Activated CD4-positive, alpha-beta T cell treated with anti-CD3 and anti-CD28 coated beads for 1 hour (primary cell): ENCODE measurements around the gene ANKRD10.
"Not testable (repeated sequence)": the region's sequence is repeated elsewhere in the genome, so short reads cannot be mapped to it uniquely, and the experiment has no call there.

Experiments
- DNase-seq: peaks from one replicate; pipeline ENCODE4 v3.0.0-alpha.2; 2020

The ANKRD10 gene

GRCh38 chr13:110915057-110915873, at the start of gene ANKRD10:
Gene ANKRD10, minus strand, starts transcription at chr13:110915069. Its CDS starts 135 bp downstream, at chr13:110914934.
- peak; percentile 86 for DNase-seq

GRCh38 chr13:110964229-110965037, 49.6 kb upstream of the ANKRD10 start:
- DNase-seq, result no peak

GRCh38 chr13:110963554-110963970, 48.7 kb upstream of the ANKRD10 start:
- no peak for DNase-seq

GRCh38 chr13:110961959-110962358, 47.1 kb upstream of the ANKRD10 start:
- no peak for DNase-seq

GRCh38 chr13:110960204-110960603, 45.3 kb upstream of the ANKRD10 start:
- no peak for DNase-seq

- no peak for DNase-seq
Measured at GRCh38 chr13:110957931-110958330, 43.1 kb upstream of the ANKRD10 start.

GRCh38 chr13:110957181-110957884, 42.5 kb upstream of the ANKRD10 start:
- DNase-seq, result no peak

GRCh38 chr13:110956216-110956615, 41.3 kb upstream of the ANKRD10 start:
- DNase-seq, result not testable (repeated sequence)

- not testable (repeated sequence) for DNase-seq
Measured at GRCh38 chr13:110955608-110956007, 40.7 kb upstream of the ANKRD10 start.

GRCh38 chr13:110955072-110955503, 40.2 kb upstream of the ANKRD10 start:
- not testable (repeated sequence) for DNase-seq

- DNase-seq, result not testable (repeated sequence)
Measured at GRCh38 chr13:110954533-110954920, 39.7 kb upstream of the ANKRD10 start.

GRCh38 chr13:110953833-110954532, 39.1 kb upstream of the ANKRD10 start:
- DNase-seq, result no peak

GRCh38 chr13:110953416-110953815, 38.5 kb upstream of the ANKRD10 start:
- DNase-seq, result no peak

GRCh38 chr13:110952135-110952534, 37.3 kb upstream of the ANKRD10 start:
- DNase-seq, result not testable (repeated sequence)

GRCh38 chr13:110950819-110951570, 36.1 kb upstream of the ANKRD10 start:
- DNase-seq, result no peak

- DNase-seq, result no peak
Measured at GRCh38 chr13:110950356-110950755, 35.5 kb upstream of the ANKRD10 start.

- DNase-seq, result no peak
Measured at GRCh38 chr13:110949628-110950027, 34.8 kb upstream of the ANKRD10 start.

GRCh38 chr13:110949116-110949515, 34.2 kb upstream of the ANKRD10 start:
- DNase-seq, result no peak

- DNase-seq, result not testable (repeated sequence)
Measured at GRCh38 chr13:110947338-110947737, 32.5 kb upstream of the ANKRD10 start.

GRCh38 chr13:110945928-110946570, 31.2 kb upstream of the ANKRD10 start:
- DNase-seq, result no peak
